H9 (cell line): ENCODE measurements around the gene GALNT9. TPM values are rescaled to one million over a fixed set of nuclear protein-coding genes. Genes with fewer than 3 reads are reported as not detected.

ENCODE experiments used
- DNase-seq: peaks from one replicate; pipeline ENCODE4 v3.0.0-alpha.2; 2017
- H2AFZ ChIP-seq: one replicate; pipeline ENCODE4 v1.6.1; 2013; ENCODE audit warnings: mild to moderate bottlenecking, low read length, control low read depth, moderate library complexity
- H2AK5ac ChIP-seq: 2 replicates; pipeline ENCODE4 v1.6.1; 2013; ENCODE audit warnings: low read length, control low read depth, mixed read lengths; ENCODE audit not compliant: insufficient read length
- H2BK120ac ChIP-seq: one replicate; pipeline ENCODE4 v1.6.1; 2013; ENCODE audit warnings: low read depth, mild to moderate bottlenecking, low read length, control low read depth, inconsistent platforms; ENCODE audit not compliant: poor library complexity, severe bottlenecking
- H2BK12ac ChIP-seq: 2 replicates; pipeline ENCODE4 v1.6.1; 2013; ENCODE audit warnings: low read length, control low read depth, mixed read lengths, low read depth; ENCODE audit not compliant: insufficient read length
- H2BK15ac ChIP-seq: 2 replicates; pipeline ENCODE4 v1.6.1; 2013; ENCODE audit warnings: low read depth, low read length, control low read depth
- H2BK20ac ChIP-seq: one replicate; pipeline ENCODE4 v1.6.1; 2013; ENCODE audit warnings: low read depth, mild to moderate bottlenecking, low read length, control low read depth, inconsistent platforms; ENCODE audit not compliant: poor library complexity, severe bottlenecking
- H2BK5ac ChIP-seq: 2 replicates; pipeline ENCODE4 v1.6.1; 2013; ENCODE audit warnings: low read length, control low read depth, mixed read lengths; ENCODE audit not compliant: insufficient read length
- H3K14ac ChIP-seq: 2 replicates; pipeline ENCODE4 v1.6.1; 2013; ENCODE audit warnings: low read length, control low read depth; ENCODE audit not compliant: insufficient read depth
- H3K18ac ChIP-seq: 2 replicates; pipeline ENCODE4 v1.6.1; 2013; ENCODE audit warnings: low read depth, mild to moderate bottlenecking, mixed read lengths, low read length, control low read depth; ENCODE audit not compliant: insufficient read length
- H3K23ac ChIP-seq: 2 replicates; pipeline ENCODE4 v1.6.1; 2013; ENCODE audit warnings: low read length, control low read depth, mixed read lengths, low read depth; ENCODE audit not compliant: insufficient read length
- H3K23me2 ChIP-seq: 2 replicates; pipeline ENCODE4 v1.6.1; 2013; ENCODE audit warnings: low read depth, mild to moderate bottlenecking, mixed read lengths, low read length, control low read depth; ENCODE audit not compliant: insufficient read length, poor library complexity, severe bottlenecking
- H3K27ac ChIP-seq: 2 replicates; pipeline ENCODE4 v1.5.1; 2013; ENCODE audit warnings: low read length, control low read depth, mixed read lengths, low read depth; ENCODE audit not compliant: insufficient read length
- H3K27me3 ChIP-seq: 2 replicates; pipeline ENCODE4 v1.6.1; 2013; ENCODE audit warnings: low read length, control low read depth, inconsistent platforms; ENCODE audit not compliant: insufficient read depth
- H3K4ac ChIP-seq: 2 replicates; pipeline ENCODE4 v1.6.1; 2013; ENCODE audit warnings: low read depth, mild to moderate bottlenecking, control low read depth, inconsistent platforms, low read length, moderate library complexity
- H3K4me1 ChIP-seq: 2 replicates; pipeline ENCODE4 v1.6.1; 2013; ENCODE audit warnings: low read length, control low read depth, inconsistent platforms; ENCODE audit not compliant: insufficient read depth
- H3K4me2 ChIP-seq: 2 replicates; pipeline ENCODE4 v1.6.1; 2013; ENCODE audit warnings: low read length, control low read depth, mixed read lengths; ENCODE audit not compliant: insufficient read length, insufficient read depth
- H3K56ac ChIP-seq: 2 replicates; pipeline ENCODE4 v1.6.1; 2013; ENCODE audit warnings: low read depth, mild to moderate bottlenecking, mixed read lengths, low read length, control low read depth; ENCODE audit not compliant: insufficient read length
- H3K79me1 ChIP-seq: 2 replicates; pipeline ENCODE4 v1.6.1; 2013; ENCODE audit warnings: low read depth, mild to moderate bottlenecking, moderate library complexity, low read length, control low read depth, inconsistent platforms; ENCODE audit not compliant: insufficient read depth, poor library complexity, severe bottlenecking
- H3K79me2 ChIP-seq: 2 replicates; pipeline ENCODE4 v1.6.1; 2013; ENCODE audit warnings: low read length, control low read depth, inconsistent platforms; ENCODE audit not compliant: insufficient read depth
- H3K9ac ChIP-seq: 2 replicates; pipeline ENCODE4 v1.6.1; 2013; ENCODE audit warnings: low read length, control low read depth, mixed read lengths; ENCODE audit not compliant: insufficient read length; ENCODE audit errors: extremely low read depth
- H3K9me3 ChIP-seq: one replicate; pipeline ENCODE4 v1.6.1; 2013; ENCODE audit warnings: low read depth, low read length, inconsistent platforms; ENCODE audit not compliant: control insufficient read depth
- H3T11ph ChIP-seq: one replicate; pipeline ENCODE4 v1.6.1; 2013; ENCODE audit warnings: mild to moderate bottlenecking, low read length, control low read depth, inconsistent platforms
- H4K20me1 ChIP-seq: one replicate; pipeline ENCODE4 v1.6.1; 2013; ENCODE audit not compliant: control insufficient read depth, insufficient read length, insufficient read depth
- H4K5ac ChIP-seq: 2 replicates; pipeline ENCODE4 v1.6.1; 2013; ENCODE audit warnings: low read depth, mild to moderate bottlenecking, mixed read lengths, low read length, control low read depth; ENCODE audit not compliant: insufficient read length
- H4K8ac ChIP-seq: replicated peaks from 2 replicates; pipeline ENCODE4 v1.6.1; 2013; ENCODE audit warnings: low read length, control low read depth, mixed read lengths, low read depth; ENCODE audit not compliant: insufficient read length
- H4K91ac ChIP-seq: 2 replicates; pipeline ENCODE4 v1.6.1; 2013; ENCODE audit warnings: low read depth, mild to moderate bottlenecking, moderate library complexity, mixed read lengths, low read length, control low read depth; ENCODE audit not compliant: insufficient read length
- H3K27ac Mint-ChIP-seq, 3 experiments: 2 replicates in 2 of 3; 3 replicates in 1 of 3; pipeline ENCODE4 v1.8.0; 2020 to 2021; ENCODE audit warnings: mixed read lengths in 3 of 3, mild to moderate bottlenecking in 1 of 3, moderate library complexity in 1 of 3
- H3K27me3 Mint-ChIP-seq: 2 replicates; pipeline ENCODE4 v1.8.0; 2021; ENCODE audit warnings: low read depth, mild to moderate bottlenecking, moderate library complexity, mixed read lengths
- H3K36me3 Mint-ChIP-seq, 3 experiments: 2 replicates in 2 of 3; 3 replicates in 1 of 3; pipeline ENCODE4 v1.8.0; 2020 to 2021; ENCODE audit warnings: low read depth in 3 of 3, mixed read lengths in 3 of 3; ENCODE audit not compliant: insufficient read depth in 1 of 3
- H3K4me1 Mint-ChIP-seq, 2 experiments: 2 replicates each; pipeline ENCODE4 v1.8.0; 2020; ENCODE audit warnings: mixed read lengths in 2 of 2
- H3K4me3 Mint-ChIP-seq, 2 experiments: 2 replicates in 1 of 2; 3 replicates in 1 of 2; pipeline ENCODE4 v1.8.0; 2020 to 2021; ENCODE audit warnings: mild to moderate bottlenecking in 2 of 2, mixed read lengths in 2 of 2, moderate library complexity in 1 of 2
- H3K9me3 Mint-ChIP-seq, 2 experiments: 2 replicates in 1 of 2; 3 replicates in 1 of 2; pipeline ENCODE4 v1.8.0; 2020; ENCODE audit warnings: mild to moderate bottlenecking in 2 of 2, mixed read lengths in 2 of 2, moderate library complexity in 1 of 2
- CTCF ChIP-seq: fragments of 200-600 bp; sonication (generic); conservative IDR thresholded peaks from 3 replicates; pipeline ENCODE4 v1.8.0; 2021; ENCODE audit warnings: antibody characterized with exemption, mild to moderate bottlenecking
- whole genome bisulfite sequencing: extraction: QIAGEN DNeasy Blood & Tissue Kit; methylation state at CpG from one replicate; pipeline ENCODE4 v1.1.7; 2013; ENCODE audit warnings: missing lambda C conversion rate, low lambda C conversion rate, mixed read lengths; ENCODE audit not compliant: insufficient read length; ENCODE audit errors: extremely low coverage; 5-methylcytosine and 5-hydroxymethylcytosine counted together
- total RNA-seq: library from RNA; stranded (reverse); gene quantifications from 2 replicates; pipeline ENCODE4 v1.2.1, GENCODE V29; 2021

Gene GALNT9
- total RNA-seq, 1 experiment from 2014 or later: 0.35 TPM

GRCh38 chr12:132288516-132289215 lies 40.7 kb downstream of the GALNT9 start:
- no peak overlapping the region for H3K23ac ChIP-seq
- H2BK120ac ChIP-seq: no peak overlapping the region
- H2AK5ac ChIP-seq: no peak overlapping the region
- H3T11ph ChIP-seq: no peak overlapping the region
- no peak overlapping the region for H4K91ac ChIP-seq
- H2BK12ac ChIP-seq: no peak overlapping the region
- no peak overlapping the region for H3K4ac ChIP-seq
- Mint-ChIP-seq H3K4me1 (peaks cover 14 to 34% of the 10 kb centered on the region in 2 experiments), H3K4me3 (no peak overlapping the region; a peak in 1 of 5 replicates), H3K36me3 (peaks cover 0 to 4% (median 2%) of the 10 kb centered on the region in 3 experiments; a peak in 2 of 7 replicates), H3K27me3 (peaks cover 67% of the 10 kb centered on the region), H3K27ac (peak overlapping the region in 1 of 3 experiments; percentile 24; a peak in 1 of 7 replicates), H3K9me3 (peaks cover 2 to 11% of the 10 kb centered on the region in 2 experiments; a peak in 4 of 5 replicates)
- no peak overlapping the region for H3K56ac ChIP-seq
- no peak overlapping the region for H2BK5ac ChIP-seq
- DNase-seq: no peak
- H3K23me2 ChIP-seq: no peaks in the 10 kb centered on the region
- no peaks in the 10 kb centered on the region for H3K79me1 ChIP-seq
- no peak overlapping the region for H3K27ac ChIP-seq
- H3K79me2 ChIP-seq: no peaks in the 10 kb centered on the region
- no peak overlapping the region for H2BK20ac ChIP-seq
- H3K14ac ChIP-seq: no peak overlapping the region
- WGBS: no CpG with 5 or more reads among the region's 37 CpGs
- no peaks in the 10 kb centered on the region for H4K20me1 ChIP-seq
- H3K9ac ChIP-seq: no peak overlapping the region
- H3K4me2 ChIP-seq: no peak overlapping the region
- peaks cover 4% of the 10 kb centered on the region; the same call in 1 of the 2 replicates for H3K4me1 ChIP-seq
- H4K5ac ChIP-seq: no peak overlapping the region
- H2AFZ ChIP-seq: no peak overlapping the region
- H4K8ac ChIP-seq: no peak overlapping the region
- H2BK15ac ChIP-seq: no peak overlapping the region
- no peak for TF ChIP-seq CTCF
- peaks cover 2% of the 10 kb centered on the region; the same call in 1 of the 2 replicates for H3K27me3 ChIP-seq
- H3K9me3 ChIP-seq: no peaks in the 10 kb centered on the region
- H3K18ac ChIP-seq: no peak overlapping the region
